ENCODE data around the gene GSE1.

The GSE1 gene

GRCh38 chr16:85612801-85613603, at the start of gene GSE1:
Gene GSE1 (plus strand): TSS chr16:85613322. CDS start chr16:85613392, 70 bp downstream.
- DNase-seq (ENCODE audit: low spot score) = peak; percentile 86

- DNase-seq (ENCODE audit: low spot score) = no peak
Measured at GRCh38 chr16:85563515-85564276, 49.4 kb upstream of the GSE1 start.

- no peak for DNase-seq (ENCODE audit: low spot score)
Measured at GRCh38 chr16:85564277-85565051, 48.7 kb upstream of the GSE1 start.

- DNase-seq (ENCODE audit: low spot score) = no peak
Measured at GRCh38 chr16:85565340-85565739, 47.8 kb upstream of the GSE1 start.

- no peak for DNase-seq (ENCODE audit: low spot score)
Measured at GRCh38 chr16:85565801-85566526, 47.2 kb upstream of the GSE1 start.

GRCh38 chr16:85566561-85567100, 46.5 kb upstream of the GSE1 start:
- no peak for DNase-seq (ENCODE audit: low spot score)

GRCh38 chr16:85567101-85567866, 45.8 kb upstream of the GSE1 start:
- no peak for DNase-seq (ENCODE audit: low spot score)

GRCh38 chr16:85567935-85568334, 45.2 kb upstream of the GSE1 start:
- DNase-seq (ENCODE audit: low spot score) = no peak

- no peak for DNase-seq (ENCODE audit: low spot score)
Measured at GRCh38 chr16:85568519-85568918, 44.6 kb upstream of the GSE1 start.

- no peak for DNase-seq (ENCODE audit: low spot score)
Measured at GRCh38 chr16:85569039-85569614, 44.0 kb upstream of the GSE1 start.

GRCh38 chr16:85569615-85570212, 43.4 kb upstream of the GSE1 start:
- DNase-seq (ENCODE audit: low spot score) = peak; percentile 76

GRCh38 chr16:85570213-85570734, 42.8 kb upstream of the GSE1 start:
- DNase-seq (ENCODE audit: low spot score) = no peak

- DNase-seq (ENCODE audit: low spot score) = no peak
Measured at GRCh38 chr16:85570735-85571562, 42.2 kb upstream of the GSE1 start.

- DNase-seq (ENCODE audit: low spot score) = no peak
Measured at GRCh38 chr16:85571563-85571812, 41.6 kb upstream of the GSE1 start.

GRCh38 chr16:85571813-85572619, 41.1 kb upstream of the GSE1 start:
- DNase-seq (ENCODE audit: low spot score) = no peak

- DNase-seq (ENCODE audit: low spot score) = no peak
Measured at GRCh38 chr16:85573045-85573695, 40.0 kb upstream of the GSE1 start.

GRCh38 chr16:85573696-85574641, 39.2 kb upstream of the GSE1 start:
- DNase-seq (ENCODE audit: low spot score) = no peak
